HG02840 (cell line): Measurements from ENCODE around the gene PTPRN2.
"Not testable (repeated sequence)": the region's sequence is repeated elsewhere in the genome, so short reads cannot be mapped to it uniquely, and the experiment has no call there.

Source experiments
- ATAC-seq: cut with Tn5 transposase; IDR thresholded peaks from one replicate; pipeline ENCODE4 v1.9.1; 2021; ENCODE audit warnings: mild to moderate bottlenecking, moderate library complexity, moderate number of reproducible peaks; ENCODE audit not compliant: unreplicated experiment, low FRiP score

PTPRN2 gene

GRCh38 chr7:158536871-158537515 lies 50.6 kb downstream of the PTPRN2 start:
- no peak for ATAC-seq

- ATAC-seq: no peak
Observed at GRCh38 chr7:158535079-158535478, 52.5 kb downstream of the PTPRN2 start.

- ATAC-seq: no peak
Observed at GRCh38 chr7:158534598-158534997, 53.0 kb downstream of the PTPRN2 start.

GRCh38 chr7:158534134-158534515 lies 53.5 kb downstream of the PTPRN2 start:
- ATAC-seq: not testable (repeated sequence)

- no peak for ATAC-seq
Observed at GRCh38 chr7:158533386-158534133, 54.1 kb downstream of the PTPRN2 start.

GRCh38 chr7:158532093-158532627 lies 55.5 kb downstream of the PTPRN2 start:
- no peak for ATAC-seq

- ATAC-seq: no peak
Observed at GRCh38 chr7:158531661-158532060, 56.0 kb downstream of the PTPRN2 start.

- no peak for ATAC-seq
Observed at GRCh38 chr7:158530800-158531609, 56.6 kb downstream of the PTPRN2 start.

- ATAC-seq: no peak
Observed at GRCh38 chr7:158529181-158530096, 58.2 kb downstream of the PTPRN2 start.

- no peak for ATAC-seq
Observed at GRCh38 chr7:158527915-158528502, 59.6 kb downstream of the PTPRN2 start.

- ATAC-seq: no peak
Observed at GRCh38 chr7:158527495-158527894, 60.1 kb downstream of the PTPRN2 start.

- ATAC-seq: no peak
Observed at GRCh38 chr7:158527038-158527437, 60.6 kb downstream of the PTPRN2 start.

GRCh38 chr7:158526531-158526930 lies 61.1 kb downstream of the PTPRN2 start:
- no peak for ATAC-seq

- no peak for ATAC-seq
Observed at GRCh38 chr7:158525648-158526484, 61.8 kb downstream of the PTPRN2 start.

GRCh38 chr7:158524749-158525635 lies 62.6 kb downstream of the PTPRN2 start:
- ATAC-seq: no peak

GRCh38 chr7:158524286-158524685 lies 63.3 kb downstream of the PTPRN2 start:
- ATAC-seq: not testable (repeated sequence)

GRCh38 chr7:158523877-158524276 lies 63.7 kb downstream of the PTPRN2 start:
- not testable (repeated sequence) for ATAC-seq
